ENCODE data around the gene PXDN.

The PXDN gene

DNA sequence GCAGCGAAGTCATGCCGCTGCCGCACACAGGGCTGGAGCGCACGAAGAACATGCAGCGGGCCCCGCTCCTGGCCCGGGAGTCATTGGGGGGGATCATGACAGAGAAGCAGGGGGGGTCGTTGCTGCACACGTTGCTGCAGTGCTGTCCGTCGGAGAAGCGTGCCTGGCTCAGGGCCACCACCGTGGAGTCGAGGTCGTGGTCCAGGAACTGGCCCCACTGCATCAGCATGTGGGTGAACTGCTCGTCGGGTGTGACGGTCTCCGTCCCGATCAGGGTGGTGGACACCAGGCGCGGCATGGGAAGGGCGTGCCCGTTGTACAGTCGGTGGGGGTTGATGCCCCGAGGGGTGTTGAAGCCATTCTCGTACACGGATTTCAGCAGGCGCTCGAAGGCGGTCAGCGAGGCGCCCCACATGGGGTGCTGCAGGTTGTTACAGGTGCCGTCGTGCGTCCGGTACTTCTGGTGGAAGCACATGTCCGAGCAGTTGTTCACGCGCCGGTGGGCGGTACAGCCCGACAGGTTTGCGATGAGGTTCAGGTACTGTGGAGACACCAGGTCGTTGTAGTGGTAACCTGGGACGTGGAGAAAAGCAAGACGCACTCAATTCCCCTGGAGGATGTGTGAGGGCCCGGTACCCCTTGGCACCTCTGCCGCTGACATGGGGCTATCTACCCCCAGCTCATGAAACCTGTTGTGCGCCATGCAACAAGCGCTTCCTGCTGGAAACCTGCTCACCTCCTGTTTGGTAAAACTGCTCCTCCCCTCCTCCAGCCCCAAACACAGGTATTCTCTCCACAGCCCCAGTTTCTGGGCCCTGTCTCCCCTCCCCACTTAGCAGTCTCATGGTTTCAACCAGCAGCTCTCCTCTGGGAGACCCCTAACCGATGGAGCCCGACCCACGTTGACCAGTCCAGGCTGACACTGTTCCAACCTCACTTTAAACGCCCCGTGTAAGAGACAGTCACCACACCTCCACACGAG, 94.9 kb downstream of the PXDN start:
- Histone ChIP-seq H3K27ac (no peak overlapping the region), H3K9ac (ENCODE audit: insufficient read length) (no peak overlapping the region), H3K9me3 (ENCODE audit: low read depth, low read length) (no peaks in the 10 kb centered on the region), H3K36me3 (ENCODE audit: insufficient read depth, low read length) (peaks cover 89% of the 10 kb centered on the region), H3K4me3 (no peak overlapping the region)
- no peak for DNase-seq (ENCODE audit: low read depth, low spot score)
- TF ChIP-seq POLR2AphosphoS5 (IDR thresholded peaks at IDR 0.05; ENCODE audit: borderline replicate concordance, low read depth, low read length) (no peak), FOXP2 (optimal IDR thresholded peaks at IDR 0.05; ENCODE audit: control extremely low read depth, extremely low read length, insufficient read depth) (no peak), EZH2 (IDR thresholded peaks at IDR 0.05) (no peak)

DNA sequence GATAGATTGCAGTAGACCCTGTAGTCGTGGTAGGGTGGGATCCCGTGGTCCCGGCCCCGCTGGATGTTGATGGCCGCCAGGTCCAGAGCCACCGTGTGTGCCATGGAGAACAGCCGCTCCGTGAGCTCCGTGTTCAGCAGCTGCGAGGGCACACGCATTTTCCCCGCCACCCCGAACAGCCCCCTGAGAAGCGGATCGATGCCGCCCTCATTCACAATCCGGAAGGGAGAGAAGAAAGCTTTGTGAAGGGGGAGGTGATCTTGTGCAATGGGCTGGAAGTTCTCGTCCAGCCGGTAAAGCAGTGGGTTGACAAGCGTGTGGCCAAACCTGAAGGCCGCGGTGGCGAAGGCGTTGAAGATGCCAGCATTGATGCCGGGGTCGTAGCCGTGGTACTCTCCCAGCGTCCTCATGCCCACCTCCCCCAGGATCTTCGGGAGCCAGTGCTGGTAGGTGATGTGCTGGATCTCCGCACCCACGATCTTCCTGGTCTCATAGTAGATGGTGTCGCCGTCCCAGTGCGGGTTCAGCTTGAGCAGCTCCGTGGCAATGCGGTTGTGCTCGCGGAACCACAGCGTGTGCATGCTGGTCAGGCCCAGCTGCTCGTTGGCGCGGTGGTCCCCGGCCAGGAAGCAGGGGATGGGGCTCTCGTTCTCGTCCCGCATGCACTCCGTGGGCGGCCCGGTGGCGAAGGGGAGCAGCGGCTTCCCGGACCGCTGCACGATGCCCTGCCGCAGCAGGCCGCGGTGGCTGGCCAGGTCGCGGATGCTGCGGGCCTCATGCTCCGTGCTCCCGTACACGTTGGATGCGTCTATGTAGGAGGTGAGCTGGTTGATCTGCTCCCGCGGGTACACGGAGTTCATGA, 95.8 kb downstream of the PXDN start:
- no peak overlapping the region for H3K27ac ChIP-seq
- peaks cover 85% of the 10 kb centered on the region for H3K36me3 ChIP-seq (ENCODE audit: insufficient read depth, low read length)
- no peak for TF ChIP-seq FOXP2 (optimal IDR thresholded peaks at IDR 0.05; ENCODE audit: control extremely low read depth, extremely low read length, insufficient read depth)
- TF ChIP-seq EZH2 (IDR thresholded peaks at IDR 0.05), result no peak
- TF ChIP-seq POLR2AphosphoS5 (IDR thresholded peaks at IDR 0.05; ENCODE audit: borderline replicate concordance, low read depth, low read length), result no peak
- no peak for DNase-seq (ENCODE audit: low read depth, low spot score)
- H3K9ac ChIP-seq (ENCODE audit: insufficient read length), result no peak overlapping the region
- no peak overlapping the region for H3K4me3 ChIP-seq
- H3K9me3 ChIP-seq (ENCODE audit: low read depth, low read length), result no peaks in the 10 kb centered on the region

DNA sequence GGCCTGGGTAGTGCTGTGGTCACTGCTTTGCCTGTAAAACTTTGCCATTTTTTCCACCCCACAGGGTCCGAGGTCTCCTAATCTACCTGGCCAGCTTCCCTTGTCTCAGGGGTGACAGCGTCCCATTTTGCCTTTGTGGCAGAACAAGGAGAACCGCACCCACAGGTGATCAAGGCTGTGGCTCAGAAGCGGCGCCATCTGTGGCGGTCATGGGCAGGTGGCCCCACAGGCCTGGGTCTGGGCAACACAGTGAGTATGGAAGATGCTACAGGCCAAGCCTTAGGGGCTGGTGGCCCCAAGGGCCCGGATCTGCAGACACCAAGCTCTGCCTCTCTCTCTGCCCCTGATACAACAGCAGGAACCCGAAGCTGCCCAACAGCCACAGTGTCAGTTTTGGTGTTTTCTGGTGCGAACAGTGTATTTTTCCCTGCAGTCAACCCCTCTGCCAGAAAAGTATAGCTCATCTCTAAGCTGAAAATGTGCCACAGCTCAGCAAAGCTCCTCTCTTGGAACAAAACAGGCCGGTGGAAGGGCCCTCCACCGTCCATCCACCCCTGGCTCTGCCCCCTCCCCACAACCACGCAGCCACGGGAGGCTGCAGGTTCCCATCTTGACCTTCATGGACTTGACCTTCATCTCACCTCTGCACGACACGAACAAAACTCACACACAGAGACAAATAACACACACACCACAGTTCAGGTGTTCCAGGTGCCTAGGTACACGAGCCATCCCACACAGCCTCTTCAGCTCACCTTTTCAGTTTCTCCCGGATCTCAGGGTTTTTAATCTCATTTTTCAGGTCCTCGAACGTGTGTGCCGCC, 96.7 kb downstream of the PXDN start:
- H3K9ac ChIP-seq (ENCODE audit: insufficient read length), result no peak overlapping the region
- H3K36me3 ChIP-seq (ENCODE audit: insufficient read depth, low read length), result peaks cover 85% of the 10 kb centered on the region
- no peak overlapping the region for H3K27ac ChIP-seq
- TF ChIP-seq POLR2AphosphoS5 (IDR thresholded peaks at IDR 0.05; ENCODE audit: borderline replicate concordance, low read depth, low read length) (no peak), EZH2 (IDR thresholded peaks at IDR 0.05) (no peak), FOXP2 (optimal IDR thresholded peaks at IDR 0.05; ENCODE audit: control extremely low read depth, extremely low read length, insufficient read depth) (no peak)
- no peak for DNase-seq (ENCODE audit: low read depth, low spot score)
- no peak overlapping the region for H3K4me3 ChIP-seq
- H3K9me3 ChIP-seq (ENCODE audit: low read depth, low read length), result no peaks in the 10 kb centered on the region

DNA sequence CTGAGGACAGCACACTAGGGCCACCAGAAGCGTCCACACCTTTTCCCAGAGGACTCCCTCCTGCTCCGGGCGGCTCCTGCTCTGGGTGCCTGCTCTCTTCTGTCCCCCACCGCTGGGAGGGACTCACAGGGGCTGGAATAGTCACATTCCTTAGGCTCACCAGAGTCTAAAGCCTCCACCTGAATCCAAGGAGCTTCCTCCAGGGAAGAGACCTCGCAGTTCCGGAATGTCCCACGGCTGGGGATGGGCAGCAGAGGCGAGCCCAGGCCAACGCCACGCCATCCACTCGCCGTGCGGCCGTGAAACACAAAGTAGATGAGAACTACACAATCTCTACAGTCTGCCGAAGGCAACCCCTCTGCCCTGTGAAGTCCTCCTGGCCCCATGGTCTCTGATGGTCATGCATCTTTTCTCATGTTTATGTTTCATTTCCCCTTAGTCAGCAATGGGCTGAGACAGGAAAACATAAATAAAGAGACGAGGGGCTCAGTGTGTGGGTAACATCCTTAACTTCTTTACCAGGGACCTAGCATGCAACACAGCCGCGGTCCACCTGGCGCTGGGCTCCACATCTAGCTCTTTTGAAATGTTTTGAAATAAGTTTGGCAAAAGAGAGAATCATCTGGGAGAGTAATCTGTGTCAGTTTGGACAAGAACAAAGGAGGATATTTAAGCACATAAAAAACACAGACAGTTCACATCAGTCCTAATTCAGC, 98.4 kb downstream of the PXDN start:
- H3K9ac ChIP-seq (ENCODE audit: insufficient read length), result no peak overlapping the region
- H3K27ac ChIP-seq, result 0 out of 2 replicates have a peak overlapping the region, but pooled peaks have one; percentile 37
- peaks cover 72% of the 10 kb centered on the region for H3K36me3 ChIP-seq (ENCODE audit: insufficient read depth, low read length)
- no peak for DNase-seq (ENCODE audit: low read depth, low spot score)
- no peak overlapping the region for H3K4me3 ChIP-seq
- TF ChIP-seq FOXP2 (optimal IDR thresholded peaks at IDR 0.05; ENCODE audit: control extremely low read depth, extremely low read length, insufficient read depth) (no peak), EZH2 (IDR thresholded peaks at IDR 0.05) (no peak), POLR2AphosphoS5 (IDR thresholded peaks at IDR 0.05; ENCODE audit: borderline replicate concordance, low read depth, low read length) (no peak)
- H3K9me3 ChIP-seq (ENCODE audit: low read depth, low read length), result no peaks in the 10 kb centered on the region

DNA sequence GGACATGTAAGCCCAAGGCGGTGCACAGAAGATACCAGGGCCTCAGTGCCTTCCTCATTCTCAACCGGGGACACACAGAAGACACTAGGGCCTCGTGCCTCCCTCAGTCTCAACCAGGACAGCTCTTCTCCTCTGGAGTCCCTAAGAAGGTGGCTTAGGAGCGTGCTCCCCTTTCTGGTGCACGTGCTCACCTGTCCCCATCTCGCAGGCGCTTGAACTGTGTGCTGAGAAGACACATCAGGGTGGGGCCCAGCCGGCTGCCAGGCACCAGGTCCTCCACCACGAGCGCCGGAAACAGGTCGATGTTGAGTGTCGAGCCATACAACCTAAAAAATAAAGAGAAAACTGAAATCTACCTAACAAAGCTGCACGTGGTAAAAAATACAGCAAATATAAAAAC, 99.9 kb downstream of the PXDN start:
- no peaks in the 10 kb centered on the region for H3K9me3 ChIP-seq (ENCODE audit: low read depth, low read length)
- H3K27ac ChIP-seq, result no peak overlapping the region
- DNase-seq (ENCODE audit: low read depth, low spot score), result no peak
- TF ChIP-seq EZH2 (IDR thresholded peaks at IDR 0.05) (no peak), POLR2AphosphoS5 (IDR thresholded peaks at IDR 0.05; ENCODE audit: borderline replicate concordance, low read depth, low read length) (no peak), FOXP2 (optimal IDR thresholded peaks at IDR 0.05; ENCODE audit: control extremely low read depth, extremely low read length, insufficient read depth) (no peak)
- peaks cover 71% of the 10 kb centered on the region for H3K36me3 ChIP-seq (ENCODE audit: insufficient read depth, low read length)
- H3K9ac ChIP-seq (ENCODE audit: insufficient read length), result no peak overlapping the region
- no peak overlapping the region for H3K4me3 ChIP-seq

DNA sequence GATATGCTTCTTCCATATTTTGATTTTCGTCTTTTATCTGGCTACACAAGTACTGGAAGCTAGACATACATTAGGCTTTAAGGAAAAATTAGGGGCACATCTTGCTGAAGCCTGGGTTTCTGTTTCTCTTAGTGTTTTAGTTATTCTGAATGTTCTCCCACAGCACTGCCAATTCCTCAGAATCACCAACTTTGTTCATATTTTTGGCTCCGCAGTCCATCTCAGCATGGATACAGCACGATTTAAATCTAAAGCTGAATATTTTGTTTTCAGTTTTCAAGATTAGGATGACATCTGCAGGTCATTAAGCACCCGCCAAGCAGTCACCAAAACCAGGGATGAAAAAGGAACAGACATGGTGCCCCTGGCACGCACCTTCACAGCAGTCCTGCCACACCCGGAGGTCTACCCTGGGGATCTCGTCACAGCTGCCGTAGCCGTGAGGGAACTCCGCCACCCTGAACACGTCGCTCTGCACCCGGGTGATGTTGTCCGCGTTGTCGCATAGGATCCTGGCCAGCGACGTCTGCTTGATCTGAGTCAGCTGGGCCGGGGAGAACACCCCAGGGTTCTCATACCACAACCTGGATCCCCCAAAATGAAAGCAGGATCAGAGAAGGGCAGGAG, 101.2 kb downstream of the PXDN start:
- no peak for DNase-seq (ENCODE audit: low read depth, low spot score)
- TF ChIP-seq EZH2 (IDR thresholded peaks at IDR 0.05) (no peak), FOXP2 (optimal IDR thresholded peaks at IDR 0.05; ENCODE audit: control extremely low read depth, extremely low read length, insufficient read depth) (no peak), POLR2AphosphoS5 (IDR thresholded peaks at IDR 0.05; ENCODE audit: borderline replicate concordance, low read depth, low read length) (no peak)
- Histone ChIP-seq H3K27ac (peak overlapping the region; percentile 94), H3K36me3 (ENCODE audit: insufficient read depth, low read length) (peaks cover 71% of the 10 kb centered on the region), H3K9ac (ENCODE audit: insufficient read length) (peak overlapping the region; percentile 58), H3K9me3 (ENCODE audit: low read depth, low read length) (no peaks in the 10 kb centered on the region), H3K4me3 (peak overlapping the region; percentile 23)
